HG03432 (cell line): ENCODE results near the gene PTPRN2.

Experiments
- ATAC-seq: cut with Tn5 transposase; IDR thresholded peaks from one replicate; pipeline ENCODE4 v1.9.1; 2021; ENCODE audit warnings: mild to moderate bottlenecking, moderate library complexity; ENCODE audit not compliant: unreplicated experiment

The PTPRN2 gene

DNA sequence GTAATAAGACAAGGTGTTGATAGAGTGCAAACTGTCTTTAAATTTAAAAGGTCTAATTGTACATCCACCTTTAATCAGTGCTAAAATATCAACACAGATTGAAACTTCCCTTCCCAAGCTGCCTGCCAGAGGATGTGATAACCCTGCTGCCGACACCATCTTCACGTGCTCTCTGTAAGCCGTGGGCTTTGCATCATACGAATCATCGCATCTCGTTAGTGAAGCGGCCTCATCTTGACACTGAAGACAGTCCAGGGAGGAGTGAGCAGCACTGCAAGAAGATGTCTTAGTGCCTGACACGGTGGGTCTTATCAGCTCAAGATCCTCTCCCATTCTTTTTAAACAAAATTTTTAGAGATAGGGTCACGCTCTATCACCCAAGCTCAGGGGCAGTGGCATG lies 518.8 kb downstream of the PTPRN2 start:
- no peak for ATAC-seq

DNA sequence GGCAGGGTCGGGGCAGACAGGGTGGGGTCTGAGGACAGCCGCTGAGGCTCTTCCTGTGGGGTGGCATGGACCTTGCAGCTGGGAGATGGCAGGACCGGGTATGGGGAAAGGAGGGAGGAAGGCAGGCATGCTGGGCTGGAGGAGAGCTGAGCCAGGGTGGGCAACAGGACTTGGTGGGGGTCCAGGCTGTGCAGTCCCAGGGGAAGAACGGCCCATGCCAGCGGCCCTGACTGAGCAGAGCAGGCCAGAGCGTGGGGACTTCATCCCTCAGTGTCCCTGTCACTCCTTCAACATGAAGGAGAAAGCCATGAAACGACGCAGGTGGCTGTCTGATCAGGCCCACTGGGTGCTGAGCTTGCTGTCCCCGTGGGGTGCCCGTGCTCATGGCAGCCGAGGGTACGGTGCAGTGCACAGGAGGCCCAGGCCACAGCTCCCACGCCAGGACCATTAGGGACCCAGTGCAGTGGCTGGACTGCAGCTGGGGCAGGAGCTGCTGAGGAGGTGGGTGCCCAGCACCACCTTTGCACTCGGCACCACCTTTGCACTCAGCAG lies 519.6 kb downstream of the PTPRN2 start:
- no peak for ATAC-seq

DNA sequence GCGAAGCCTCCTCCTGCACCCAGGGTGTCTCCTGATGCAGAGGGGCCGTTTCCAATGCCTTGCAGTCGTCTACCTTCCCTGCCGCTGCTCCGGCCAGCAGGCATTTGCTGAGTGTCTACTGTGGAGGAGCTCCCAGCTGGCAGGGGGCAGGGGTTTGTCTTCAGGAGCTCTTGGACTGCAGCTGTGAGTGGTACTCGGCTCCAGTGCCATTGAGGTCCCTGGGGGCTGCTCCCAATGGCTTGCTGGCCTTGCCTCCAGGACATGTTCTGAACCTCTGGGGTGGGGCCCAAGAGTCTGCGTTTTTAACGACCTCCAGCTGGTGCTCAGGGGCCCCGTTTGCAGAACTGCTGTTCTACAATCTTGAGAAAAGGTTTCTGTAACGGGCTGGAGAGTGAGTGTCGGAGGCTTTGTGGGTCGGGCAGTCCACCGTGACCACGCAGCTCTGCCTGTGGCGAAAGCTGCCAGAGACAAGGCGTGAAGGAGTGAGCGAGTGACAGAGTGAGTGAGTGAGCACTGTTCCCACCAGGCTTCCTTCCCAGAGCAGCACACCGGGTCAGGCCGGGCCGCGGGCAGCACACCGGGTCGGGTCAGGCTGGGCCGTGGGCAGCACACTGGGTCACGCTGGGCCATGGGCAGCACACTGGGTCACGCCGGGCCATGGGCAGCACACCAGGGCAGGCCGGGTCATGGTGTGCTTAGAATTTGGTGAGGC lies 520.2 kb downstream of the PTPRN2 start:
- ATAC-seq = no peak

DNA sequence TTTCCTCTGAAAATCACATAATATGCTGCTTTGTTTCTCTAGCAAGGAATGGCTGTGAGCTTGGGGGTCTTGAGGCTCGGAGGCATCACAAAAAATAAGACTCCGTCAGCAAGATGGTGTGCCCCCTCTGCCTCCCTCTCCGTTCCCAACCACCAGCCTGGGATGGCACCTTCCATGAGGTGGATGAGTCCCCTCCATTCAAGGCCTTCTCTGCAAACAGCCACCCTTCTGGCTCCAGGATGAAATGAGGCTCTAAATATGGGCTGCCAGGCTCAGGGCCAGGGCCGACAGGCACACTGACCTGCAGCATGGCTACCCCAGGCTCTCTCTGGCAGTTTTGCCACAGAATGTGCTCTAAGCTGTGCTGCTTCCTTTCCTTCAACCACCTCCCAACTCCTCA lies 521.5 kb downstream of the PTPRN2 start:
- no peak for ATAC-seq

DNA sequence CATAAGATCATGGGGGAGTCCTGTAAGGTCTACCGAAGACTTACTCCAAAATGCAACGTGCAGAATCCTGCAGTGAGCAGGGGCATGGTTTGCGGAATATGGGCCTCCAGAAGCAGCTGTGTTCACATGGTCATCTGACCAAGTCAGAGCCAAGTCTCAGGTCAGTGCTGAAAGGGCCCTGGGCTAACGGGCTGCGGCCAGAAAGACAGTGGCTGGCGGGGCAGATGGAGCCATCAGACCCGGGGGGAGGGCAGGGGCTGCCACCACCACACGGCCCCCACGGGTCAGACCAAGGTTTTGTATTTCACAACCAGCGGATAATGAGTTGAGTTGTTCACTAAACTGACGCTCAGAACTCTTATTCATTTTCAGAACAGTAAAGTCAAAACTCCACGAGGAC lies 522.3 kb downstream of the PTPRN2 start:
- no peak for ATAC-seq

DNA sequence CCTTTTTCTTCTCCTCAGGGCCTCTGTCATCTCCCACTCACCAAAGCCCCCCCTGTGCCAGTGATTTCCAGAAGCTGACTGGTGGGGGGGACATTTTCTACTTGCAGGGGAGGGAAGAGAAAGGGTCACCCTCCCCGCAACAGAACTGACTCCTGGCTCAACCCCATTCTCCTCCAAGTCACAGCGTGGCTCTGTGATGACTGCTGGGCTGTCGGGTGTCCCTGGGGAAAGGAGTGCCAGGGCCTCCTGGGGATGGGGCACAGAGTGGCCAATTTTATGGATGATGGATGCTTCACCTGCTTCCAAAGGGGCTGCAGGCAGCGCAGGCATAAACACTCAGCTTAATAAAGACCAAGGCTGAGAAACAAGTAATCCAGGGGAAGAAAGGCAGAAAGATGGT lies 523.0 kb downstream of the PTPRN2 start:
- ATAC-seq = no peak

DNA sequence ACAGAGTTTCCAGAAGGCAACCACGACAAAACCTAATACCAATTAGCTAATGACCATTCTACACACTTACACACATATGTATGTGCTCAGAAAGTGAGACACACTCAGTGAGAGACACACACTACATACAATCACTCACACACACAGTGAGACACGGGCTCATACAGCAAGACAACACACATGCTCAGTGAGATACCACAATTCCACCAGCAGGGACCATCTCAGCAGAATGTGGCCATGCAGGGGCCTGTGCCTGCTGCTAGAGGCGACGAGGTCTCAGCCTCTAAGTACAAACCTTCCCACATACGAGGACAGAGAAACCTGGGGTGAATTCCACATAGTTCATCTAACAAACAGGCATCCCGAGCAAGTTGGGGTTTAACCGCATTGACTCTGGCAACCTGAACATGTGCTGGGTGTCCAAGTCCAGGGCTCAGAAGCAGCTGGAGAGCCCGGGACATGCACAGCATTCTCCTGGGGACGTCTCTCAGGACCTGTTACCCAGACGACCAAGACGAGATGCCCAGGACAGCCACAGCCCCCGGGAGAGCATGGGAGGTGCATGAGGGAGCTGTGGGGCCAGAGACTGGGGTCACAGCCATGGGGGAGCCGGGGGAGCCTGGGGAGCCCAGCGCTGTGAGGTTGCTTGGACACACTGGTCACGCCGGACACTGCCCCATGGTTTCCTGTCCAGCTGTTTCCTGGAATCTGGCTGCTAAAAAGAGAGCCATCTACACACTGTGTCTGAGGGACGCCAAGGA lies 523.6 kb downstream of the PTPRN2 start:
- no peak for ATAC-seq

DNA sequence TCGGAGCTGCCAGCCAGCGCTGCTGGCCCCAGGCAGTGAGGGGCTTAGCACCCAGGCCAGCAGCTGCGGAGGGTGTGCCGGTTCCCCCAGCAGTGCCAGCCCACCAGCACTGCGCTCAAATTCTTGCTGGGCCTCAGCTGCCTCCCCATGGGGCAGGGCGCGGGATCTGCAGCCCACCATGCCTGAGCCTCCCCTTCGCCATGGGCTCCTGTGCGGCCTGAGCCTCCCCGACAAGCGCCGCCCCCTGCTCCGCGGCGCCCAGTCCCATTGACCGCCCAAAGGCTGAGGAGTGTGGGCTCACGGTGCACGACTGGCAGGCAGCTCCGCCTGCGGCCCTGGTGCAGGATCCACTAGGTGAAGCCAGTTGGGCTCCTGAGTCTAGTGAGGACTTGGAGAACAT lies 525.0 kb downstream of the PTPRN2 start:
- no peak for ATAC-seq

DNA sequence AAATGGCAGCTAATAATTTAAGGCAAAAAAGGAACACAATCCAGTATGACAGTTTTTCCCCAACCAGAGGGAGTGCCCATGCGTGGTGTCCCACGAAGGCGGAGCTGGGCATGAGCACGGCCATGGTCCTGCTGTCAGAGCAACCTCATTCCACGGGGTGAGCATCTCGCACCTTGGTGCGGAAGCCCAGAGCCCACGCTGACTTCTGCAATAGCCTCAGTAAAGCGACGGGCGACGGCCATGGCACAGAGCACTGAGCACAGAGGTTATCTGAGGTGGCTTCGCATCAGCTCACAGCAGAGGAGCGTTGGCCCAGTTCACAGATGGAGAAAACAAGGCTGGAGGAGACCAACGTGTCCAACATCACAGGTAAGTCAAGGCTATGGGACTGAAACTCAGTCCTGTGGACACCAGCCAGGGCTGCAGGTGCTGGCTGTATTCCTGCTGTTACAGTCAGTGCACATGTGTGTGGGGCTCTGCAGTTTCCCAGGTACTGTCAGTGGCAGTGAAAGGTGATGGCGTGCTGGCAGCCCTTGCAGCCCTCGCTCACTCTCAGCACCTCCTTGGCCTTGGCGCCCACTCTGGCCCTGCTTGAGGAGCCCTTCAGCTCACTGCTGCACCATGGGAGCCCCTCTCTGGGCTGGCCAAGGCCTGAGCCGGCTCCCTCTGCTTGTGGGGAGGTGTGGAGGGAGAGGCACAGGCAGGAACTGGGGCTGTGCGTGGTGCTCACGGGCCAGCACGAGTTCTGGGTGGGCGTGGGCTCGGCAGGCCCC lies 525.6 kb downstream of the PTPRN2 start:
- ATAC-seq = no peak

DNA sequence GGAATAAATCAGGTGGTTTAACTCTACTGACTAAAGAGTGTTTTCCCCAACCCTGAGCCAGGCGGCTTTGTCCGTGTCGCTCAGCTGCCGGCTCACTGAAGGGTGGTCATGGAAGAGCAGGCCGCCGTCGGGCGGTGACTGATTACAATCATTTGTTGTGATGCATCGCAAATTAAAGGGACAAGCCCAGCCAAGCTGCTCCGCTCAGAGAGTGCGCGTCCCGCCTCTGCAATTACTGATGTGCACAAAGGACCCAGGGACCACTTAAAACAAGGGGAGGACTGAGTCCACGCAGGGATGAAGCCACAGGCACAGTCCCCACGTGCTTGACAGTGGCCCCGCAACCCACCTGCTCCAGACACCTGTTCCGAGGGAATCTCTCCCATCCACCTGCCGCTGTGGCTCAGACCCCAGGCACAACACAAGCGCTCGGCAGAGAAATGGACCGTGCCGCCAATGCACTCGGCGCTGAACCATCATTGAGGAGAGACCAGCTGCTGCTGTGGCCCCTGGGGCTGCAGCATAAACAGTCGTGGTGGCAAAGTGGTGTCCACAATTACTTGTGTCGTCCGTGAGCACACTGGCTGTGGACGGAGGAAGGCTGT lies 526.5 kb downstream of the PTPRN2 start:
- no peak for ATAC-seq

DNA sequence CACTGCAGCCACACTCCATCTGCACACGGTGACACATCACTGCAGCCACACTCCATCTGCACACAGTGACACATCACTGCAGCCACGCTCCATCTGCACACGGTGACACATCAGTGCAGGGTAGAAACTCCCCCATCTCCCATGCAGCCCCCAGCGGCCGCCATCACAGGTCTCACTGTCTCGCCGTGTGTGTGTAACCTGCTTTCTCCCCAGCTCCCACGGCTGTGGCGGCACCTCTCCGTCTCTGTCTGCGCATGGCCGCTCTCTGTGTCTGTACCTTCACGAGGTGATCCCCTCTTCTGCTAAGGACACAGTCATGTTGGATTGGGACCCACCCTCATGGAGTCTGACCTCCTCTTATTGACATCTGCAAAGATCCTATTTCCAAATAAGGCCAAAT lies 527.4 kb downstream of the PTPRN2 start:
- ATAC-seq = no peak

DNA sequence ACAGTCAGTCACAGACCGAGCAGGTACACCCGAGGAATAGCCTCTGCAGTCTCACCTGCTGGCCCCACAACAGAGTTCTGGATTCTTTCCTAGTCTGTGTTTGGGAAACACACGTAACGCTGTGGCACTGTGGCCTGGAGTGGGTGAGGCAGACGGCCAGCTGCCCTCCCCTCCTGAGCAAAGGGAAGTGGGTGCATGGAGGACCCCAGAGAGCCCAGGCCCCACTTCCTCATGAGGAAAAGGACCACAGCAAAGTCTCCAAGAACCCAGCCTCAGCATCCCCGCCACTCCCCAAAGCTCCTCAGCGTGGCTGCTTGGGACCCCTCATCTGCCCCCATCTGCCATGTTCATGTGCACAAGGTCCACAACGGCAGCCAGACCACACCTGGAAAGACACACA lies 530.2 kb downstream of the PTPRN2 start:
- ATAC-seq = no peak

DNA sequence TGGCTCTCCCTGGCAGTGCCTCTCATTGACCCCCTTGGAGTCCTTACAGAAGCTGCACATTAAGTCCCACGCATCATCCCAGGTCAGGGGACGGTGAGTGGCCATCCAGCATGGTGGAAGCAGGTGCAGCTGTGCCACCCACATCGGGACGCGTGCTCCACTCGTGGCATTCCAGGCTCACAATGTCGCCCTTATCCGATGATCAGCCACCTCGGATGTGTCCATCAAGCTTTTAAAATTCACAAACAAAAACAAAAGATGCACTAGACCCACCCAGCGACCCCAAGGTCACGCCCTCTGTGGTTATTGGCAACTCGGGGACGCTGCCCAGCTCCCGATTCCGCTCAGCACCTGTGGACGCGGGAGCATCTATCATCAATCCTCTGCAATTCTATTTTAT lies 530.9 kb downstream of the PTPRN2 start:
- no peak for ATAC-seq

DNA sequence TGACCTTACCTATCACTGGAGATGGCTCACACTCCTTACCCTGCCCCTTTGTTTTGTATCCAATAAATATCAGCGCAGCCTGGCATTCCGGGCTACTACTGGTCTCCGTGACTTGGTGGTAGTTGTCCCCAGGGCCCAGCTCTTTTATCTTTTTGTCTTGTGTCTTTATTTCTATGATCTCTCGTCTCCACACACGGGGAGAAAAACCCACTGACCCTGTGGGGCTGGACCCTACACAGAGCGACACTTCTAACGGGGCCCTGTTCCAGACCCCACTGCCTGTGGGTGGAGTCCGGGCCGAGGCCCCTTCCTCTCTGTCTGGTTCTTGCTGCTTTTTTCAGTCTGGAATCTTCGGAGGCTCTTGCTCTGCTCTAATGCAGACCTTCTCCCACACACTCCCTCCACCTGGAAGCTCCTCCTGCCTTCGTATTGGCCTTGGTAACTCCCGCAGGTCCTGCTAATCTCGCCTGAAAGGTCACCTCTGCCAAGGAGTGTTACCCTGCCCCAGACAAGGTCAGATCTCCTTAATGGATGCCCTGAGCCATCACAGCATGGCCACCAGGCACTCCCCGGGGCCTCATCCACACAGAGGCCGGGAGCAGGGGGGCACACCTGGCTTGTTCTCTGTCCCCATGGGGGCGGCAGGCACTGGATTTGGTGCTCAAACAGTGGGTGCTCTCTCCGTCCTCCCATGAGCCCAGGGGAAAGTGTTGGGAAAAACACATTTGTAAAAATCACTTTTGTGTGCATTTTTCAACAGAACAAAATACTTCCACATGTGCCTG lies 531.7 kb downstream of the PTPRN2 start:
- ATAC-seq = no peak

DNA sequence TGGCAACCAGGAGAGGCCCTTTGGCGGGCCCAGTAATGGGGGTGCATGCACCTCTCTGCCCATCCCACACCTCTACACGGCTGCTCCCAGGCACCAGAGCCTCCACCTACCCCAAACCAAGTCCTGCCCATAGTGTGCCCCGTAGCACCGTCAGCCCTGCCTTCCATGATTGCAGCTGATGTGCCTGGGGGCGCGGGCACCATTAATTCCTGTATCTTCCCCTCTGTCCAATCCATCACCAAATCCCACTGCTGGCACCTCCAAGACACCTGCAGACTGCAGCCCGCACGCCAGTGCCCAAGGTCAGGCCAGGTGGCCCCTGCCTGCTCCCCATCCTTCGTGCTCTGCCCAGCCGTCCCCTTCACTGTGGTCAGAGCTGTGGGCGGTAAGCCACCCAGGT lies 533.0 kb downstream of the PTPRN2 start:
- ATAC-seq = no peak

DNA sequence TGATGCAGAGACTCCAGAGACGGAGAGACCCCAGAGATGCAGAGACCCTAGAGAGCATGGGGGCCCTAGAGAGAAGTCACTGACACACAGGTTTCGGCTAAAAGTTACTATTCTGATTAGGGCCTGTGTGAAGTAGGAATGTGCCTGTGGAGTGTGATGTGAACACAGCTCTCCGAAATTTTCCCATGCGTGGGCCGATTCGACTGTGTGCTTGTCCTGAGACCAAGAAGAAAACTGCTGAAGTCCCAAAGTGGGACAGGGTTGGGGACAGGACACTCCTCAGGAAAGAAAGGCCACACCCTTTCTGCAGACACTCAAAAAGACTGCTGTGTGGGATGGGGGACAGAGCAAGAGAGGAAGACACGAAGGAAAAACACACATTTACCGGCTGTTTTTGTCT lies 533.5 kb downstream of the PTPRN2 start:
- ATAC-seq = no peak

DNA sequence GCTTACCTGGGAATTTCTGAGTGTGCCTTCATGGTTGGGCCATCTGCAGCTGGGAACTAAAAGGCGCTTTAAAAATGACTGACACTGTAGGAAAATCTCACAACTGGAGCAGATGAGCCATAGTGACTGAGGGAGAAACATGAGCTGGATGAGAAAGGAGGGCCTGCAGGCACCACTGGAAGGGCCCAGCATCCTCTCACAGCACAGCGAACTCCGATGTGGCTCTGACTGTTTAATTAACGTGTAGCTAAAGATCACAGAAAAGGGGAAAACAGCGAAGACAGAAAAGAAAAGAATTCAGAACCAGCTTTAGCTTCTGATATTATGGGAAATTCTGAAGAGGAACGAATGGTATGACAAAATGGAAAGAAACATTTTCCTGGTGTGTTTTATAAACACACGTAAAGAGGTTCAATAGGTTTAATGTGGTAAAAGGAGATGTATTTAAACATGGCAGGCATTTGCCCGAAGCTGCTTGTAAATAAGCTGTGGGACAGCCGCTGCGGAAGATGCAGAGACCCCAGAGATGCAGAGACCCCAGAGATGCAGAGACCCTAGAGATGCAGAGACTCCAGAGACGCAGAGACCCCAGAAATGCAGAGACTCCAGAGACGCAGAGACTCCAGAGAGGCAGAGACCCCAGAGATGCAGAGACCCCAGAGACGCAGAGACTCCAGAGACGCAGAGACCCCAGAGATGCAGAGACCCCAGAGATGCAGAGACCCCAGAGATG lies 534.3 kb downstream of the PTPRN2 start:
- no peak for ATAC-seq

DNA sequence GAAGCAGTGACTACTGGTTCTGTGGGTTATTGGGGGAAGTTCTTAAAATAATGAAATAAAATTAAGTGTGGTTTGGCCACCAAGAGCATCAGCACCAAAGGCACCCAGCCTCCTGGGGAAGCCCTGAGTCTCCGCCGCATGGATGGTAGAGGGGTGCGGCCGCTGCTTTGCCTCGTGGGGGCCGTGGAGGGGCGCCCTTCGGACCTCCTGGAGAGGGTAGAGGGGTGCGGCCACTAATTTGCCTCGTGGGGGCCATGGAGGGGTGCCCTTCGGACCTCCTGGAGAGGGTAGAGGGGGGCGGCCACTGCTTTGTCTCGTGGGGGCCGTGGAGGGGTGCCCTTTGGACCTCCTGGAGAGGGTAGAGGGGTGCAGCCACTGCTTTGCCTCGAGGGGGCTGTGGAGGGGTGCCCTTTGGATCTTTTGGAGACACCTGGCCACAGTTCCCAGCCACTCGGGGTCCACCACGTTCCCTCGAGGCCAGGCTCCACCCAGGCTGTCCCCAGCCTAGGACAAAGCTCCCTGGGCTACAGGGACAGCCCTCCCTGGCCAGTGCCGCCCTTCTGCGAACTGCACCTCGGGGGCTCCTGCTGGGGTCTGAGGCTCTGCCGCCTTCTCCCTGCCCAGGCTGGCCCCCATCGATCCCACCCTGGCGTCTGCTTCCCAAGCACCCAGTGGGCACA lies 535.1 kb downstream of the PTPRN2 start:
- ATAC-seq = no peak

DNA sequence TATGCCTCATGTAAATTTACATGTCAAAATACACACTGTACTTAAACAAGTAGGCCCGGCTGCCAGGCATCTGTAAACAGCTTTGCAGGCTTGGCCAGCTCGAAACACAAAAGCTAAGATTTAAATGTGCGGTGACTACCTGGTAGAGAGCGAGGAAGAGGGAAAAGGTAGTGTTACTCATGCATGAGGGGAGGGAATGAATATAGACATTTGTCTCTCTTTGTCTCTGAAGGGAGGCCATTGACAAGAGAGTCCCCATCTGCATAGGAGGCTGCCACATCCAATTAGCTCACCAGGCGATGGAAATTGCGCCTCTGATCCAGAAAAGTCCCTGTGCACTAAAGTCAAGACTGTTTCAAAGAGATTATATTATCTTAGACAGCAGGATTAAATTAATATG lies 535.8 kb downstream of the PTPRN2 start:
- no peak for ATAC-seq
